ENCODE data around the gene HPF1.

HPF1 gene

DNA sequence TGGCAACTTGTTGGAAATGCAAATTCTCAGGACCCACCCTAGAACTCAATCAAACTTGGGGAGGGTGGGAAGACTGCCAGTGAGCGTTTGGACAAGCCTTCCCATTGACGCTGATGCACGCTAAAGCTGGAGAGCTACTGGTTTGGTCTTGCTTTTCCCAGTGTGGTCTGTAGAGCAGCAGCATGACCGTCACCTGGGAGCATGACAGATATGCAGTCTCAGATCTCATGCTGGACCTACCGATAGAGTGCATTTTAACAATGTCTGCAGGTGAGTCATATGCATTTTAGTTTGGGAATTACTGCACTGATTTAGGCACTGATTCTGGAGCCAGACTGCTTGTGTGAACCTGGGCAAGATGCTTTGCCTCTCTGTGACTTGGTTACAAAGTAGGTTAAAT is 27.2 kb downstream of the HPF1 start:
- no peak for DNase-seq

GRCh38 chr4:169727616-169728015 is 30.1 kb downstream of the HPF1 start:
- DNase-seq: no peak

DNA sequence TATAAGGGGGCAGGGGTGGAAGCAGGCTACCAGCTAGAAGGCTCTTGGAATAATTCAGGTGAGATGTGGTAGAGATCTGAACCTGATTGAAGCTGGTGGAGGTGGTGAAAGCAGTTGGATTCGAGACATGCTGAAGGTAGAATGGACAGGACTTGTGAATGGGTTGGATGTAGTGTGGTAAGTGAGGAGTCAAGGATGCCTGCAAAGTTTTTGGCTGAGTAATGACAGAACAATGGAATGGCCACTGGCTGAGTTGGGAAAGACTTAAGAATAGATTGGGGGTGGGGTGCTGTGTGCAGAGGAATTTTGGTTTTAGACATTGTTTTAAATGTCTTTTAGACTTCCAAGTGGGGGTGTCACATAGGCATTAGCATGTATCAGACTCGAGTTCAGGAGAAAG is 33.5 kb downstream of the HPF1 start:
- no peak for DNase-seq

DNA sequence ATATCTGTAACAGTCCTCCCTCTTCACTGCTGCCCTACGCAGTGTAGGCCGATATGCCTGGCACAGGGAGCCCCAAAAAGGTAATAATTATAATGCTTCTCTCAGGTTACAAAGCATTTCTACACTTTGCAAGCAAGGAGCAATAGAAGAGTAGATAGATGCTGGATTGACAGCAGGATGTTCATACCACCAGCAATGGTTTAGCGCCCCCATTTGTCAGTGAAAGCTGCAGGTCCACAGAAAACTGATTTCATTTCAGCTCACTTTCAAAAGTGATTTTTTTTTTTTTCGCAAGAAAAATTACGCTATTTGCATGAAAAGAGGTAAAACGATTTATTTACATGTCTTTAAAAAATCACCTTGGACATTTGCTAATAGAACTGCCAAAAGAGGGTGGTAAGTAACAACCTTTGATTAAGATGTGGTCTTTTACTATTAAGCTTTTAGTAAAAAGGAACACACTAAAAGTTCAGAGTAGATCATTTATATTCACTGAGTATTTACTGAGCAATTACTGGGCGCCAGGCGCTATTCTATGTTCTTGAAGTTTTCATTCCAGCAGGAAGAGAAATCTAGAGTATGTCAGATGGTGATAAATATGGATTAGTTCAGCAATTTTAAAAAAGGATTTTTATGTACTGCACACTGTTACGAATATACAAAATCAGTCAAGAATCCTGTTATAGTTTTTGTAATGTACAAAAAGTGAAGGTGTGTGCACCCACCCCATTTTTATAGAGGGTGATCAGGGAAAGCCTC is 34.4 kb downstream of the HPF1 start:
- peak; percentile 65 for DNase-seq

- no peak for DNase-seq
These were observed 37.2 kb downstream of the HPF1 start for GRCh38 chr4:169720529-169720928.

DNA sequence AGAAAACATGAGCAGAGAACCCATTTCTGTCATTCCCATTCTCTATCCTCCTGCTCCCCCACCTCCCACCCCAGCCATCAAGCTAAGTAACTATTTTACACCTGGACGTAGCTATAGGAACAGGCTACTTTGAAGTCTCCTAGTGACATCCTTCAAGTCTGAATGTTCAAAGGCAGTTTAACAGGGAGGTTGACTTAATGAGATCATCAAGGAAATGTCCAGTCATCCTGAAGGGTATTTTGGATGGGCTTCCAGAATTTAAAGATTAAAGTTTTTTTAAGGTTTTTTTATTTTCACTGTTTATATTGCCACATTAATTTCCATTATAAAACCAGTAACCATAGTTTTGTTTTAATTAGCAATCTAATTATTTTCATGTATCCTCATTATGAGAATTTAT is 41.1 kb downstream of the HPF1 start:
- no peak for DNase-seq

DNA sequence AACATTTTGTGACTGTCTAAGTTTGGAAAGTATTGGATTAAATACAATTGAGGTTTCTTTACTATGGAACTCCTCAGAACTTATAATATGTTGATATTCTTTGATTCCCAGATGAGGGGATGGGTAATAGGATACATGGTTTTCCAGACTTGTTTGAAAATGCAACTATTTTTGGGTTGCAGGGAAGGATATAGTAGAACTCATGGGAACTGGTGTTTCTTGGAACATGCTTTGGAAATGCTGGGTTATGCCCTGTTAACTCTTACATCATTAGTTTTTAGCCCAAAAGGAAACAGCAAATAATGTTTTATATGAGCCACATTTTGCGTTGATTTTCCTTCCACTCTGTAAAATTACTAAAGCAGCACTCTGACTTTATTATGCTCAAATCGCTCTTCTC is 41.9 kb downstream of the HPF1 start:
- DNase-seq: no peak

GRCh38 chr4:169707958-169708643 is 49.6 kb downstream of the HPF1 start:
- DNase-seq: no peak

DNA sequence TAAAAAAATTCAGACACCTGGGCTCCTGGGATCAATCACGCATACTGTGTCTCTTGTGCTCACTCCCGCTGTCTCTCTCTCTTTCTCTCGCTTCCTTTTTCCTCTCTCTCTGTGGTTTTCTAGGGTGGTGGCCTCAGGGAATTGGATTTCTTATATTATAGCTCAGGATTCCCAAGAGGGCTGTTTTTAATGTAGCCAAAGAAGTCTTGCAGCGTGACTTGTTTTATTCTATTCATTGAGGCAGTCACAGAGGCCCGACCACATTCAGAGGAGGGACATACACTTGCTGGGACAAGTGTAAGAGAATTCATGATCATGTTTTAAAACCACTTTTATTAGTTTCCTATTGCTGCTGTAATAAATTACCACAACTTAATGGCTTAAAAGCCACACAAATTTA is 59.4 kb downstream of the HPF1 start:
- DNase-seq: no peak

DNA sequence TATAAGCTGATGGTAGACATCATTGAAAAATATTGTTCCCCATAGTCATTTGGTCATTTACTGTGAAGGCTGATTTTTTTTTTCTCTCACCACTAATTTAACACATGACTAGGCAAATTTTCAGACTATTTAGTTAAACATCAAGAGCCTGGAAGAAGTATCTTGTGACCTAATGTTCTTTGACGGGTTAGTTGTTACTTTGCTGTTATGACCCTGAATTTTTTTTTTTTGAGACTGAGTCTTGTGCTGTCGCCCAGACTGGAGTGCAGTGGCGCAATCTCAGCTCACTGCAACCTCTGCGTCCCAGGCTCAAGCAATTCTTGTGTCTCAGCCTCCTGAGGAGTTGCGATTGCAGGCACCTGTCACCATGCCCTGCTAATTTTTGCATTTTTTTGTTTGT is 67.0 kb downstream of the HPF1 start:
- no peak for DNase-seq

GRCh38 chr4:169689681-169690080 is 68.1 kb downstream of the HPF1 start:
- no peak for DNase-seq

GRCh38 chr4:169682372-169683047 is 75.2 kb downstream of the HPF1 start:
- no peak for DNase-seq
